D721Med (cell line): ENCODE data around the gene RFWD3.

Experiments
- DNase-seq: peaks from one replicate; pipeline ENCODE4 v3.0.0; 2011; ENCODE audit warnings: low spot score; ENCODE audit not compliant: insufficient read length
- FAIRE-seq: peaks from 2 replicates; lab custom pipeline; 2011; peaks lifted over from hg19 to GRCh38; lab: Jason Lieb, UNC
- TF ChIP-seq, protein P1 (sequence below): IDR thresholded peaks from 2 replicates; pipeline ENCODE4 v1.5.1; 2012; ENCODE audit warnings: mild to moderate bottlenecking, control low read depth; ENCODE audit not compliant: insufficient read depth; ENCODE audit errors: missing control alignments

The RFWD3 gene

DNA sequence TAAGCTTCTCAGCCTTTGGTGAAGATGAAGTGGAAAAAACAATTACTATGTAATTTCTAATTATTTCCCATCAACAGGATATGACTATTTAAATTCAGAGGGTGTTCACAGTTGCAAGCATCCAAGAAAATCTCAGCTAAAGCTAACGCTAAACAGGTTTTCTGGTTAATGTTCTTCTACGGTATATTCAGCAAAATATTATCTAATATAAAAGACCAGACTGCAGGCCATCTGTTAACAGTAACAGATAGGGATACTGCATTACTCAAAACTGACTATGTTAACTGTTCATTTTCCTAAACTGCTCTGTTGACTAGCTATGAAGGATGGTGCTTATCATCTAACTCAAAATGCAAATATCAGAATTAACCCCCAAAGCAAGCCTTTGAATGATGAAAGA, 92.5 kb downstream of the RFWD3 start:
- DNase-seq, result no peak
- TF ChIP-seq, protein P1, sequence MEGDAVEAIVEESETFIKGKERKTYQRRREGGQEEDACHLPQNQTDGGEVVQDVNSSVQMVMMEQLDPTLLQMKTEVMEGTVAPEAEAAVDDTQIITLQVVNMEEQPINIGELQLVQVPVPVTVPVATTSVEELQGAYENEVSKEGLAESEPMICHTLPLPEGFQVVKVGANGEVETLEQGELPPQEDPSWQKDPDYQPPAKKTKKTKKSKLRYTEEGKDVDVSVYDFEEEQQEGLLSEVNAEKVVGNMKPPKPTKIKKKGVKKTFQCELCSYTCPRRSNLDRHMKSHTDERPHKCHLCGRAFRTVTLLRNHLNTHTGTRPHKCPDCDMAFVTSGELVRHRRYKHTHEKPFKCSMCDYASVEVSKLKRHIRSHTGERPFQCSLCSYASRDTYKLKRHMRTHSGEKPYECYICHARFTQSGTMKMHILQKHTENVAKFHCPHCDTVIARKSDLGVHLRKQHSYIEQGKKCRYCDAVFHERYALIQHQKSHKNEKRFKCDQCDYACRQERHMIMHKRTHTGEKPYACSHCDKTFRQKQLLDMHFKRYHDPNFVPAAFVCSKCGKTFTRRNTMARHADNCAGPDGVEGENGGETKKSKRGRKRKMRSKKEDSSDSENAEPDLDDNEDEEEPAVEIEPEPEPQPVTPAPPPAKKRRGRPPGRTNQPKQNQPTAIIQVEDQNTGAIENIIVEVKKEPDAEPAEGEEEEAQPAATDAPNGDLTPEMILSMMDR, result no peak
- FAIRE-seq, result no peak

DNA sequence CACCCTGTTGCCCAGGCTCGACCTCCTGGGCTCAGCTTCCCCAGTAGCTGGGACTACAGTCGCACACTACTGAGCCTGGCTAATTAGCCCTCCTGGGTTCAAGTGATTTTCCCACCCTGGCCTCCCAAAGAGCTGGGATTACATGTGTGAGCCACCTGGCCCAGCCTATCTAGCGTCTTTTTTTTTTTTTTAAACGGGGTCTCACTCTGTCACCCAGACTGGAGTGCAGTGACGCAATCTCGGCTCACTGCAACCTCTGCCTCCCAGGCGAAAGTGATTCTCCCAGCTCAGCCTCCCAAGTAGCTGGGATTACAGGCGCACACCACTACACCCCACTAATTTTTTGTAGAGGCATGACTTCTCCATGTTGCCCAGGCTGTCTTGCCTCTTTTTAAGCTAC, 93.1 kb downstream of the RFWD3 start:
- FAIRE-seq (no peak), DNase-seq (no peak)
- TF ChIP-seq, protein P1, result no peak
